ENCODE results near the gene SEL1L2. TPM values are rescaled to one million over a fixed set of nuclear protein-coding genes. Genes with fewer than 3 reads are reported as not detected.

SEL1L2 gene
- total and polyA plus RNA-seq, 9 of the 15 experiments (the other 6 are each of a cell fraction or from before 2014, with no cell fraction given): not detected

- H3K9me3 ChIP-seq (replicated peaks; ENCODE audit: control insufficient read depth, insufficient read depth, low read depth, low read length): no peaks in the 10 kb centered on the region
- CTCF ChIA-PET (ENCODE audit: low intra/inter-chr PET ratio): no interaction called here
- no peaks in the 10 kb centered on the region for H3K79me2 ChIP-seq (ENCODE audit: control insufficient read depth, insufficient read depth, low read length)
- FAIRE-seq (no peak), ATAC-seq (no peak), DNase-seq (ENCODE audit: extremely low read depth in 1 of 4, low spot score in 3 of 4) (no peak)
- peaks cover 0 to 4% of the 10 kb centered on the region in 2 experiments; a peak in 1 of 5 replicates for H3K27me3 ChIP-seq (ENCODE audit: control insufficient read depth in 2 of 2, insufficient read depth in 2 of 2, low read length in 2 of 2)
- intact Hi-C loops (cut with micrococcal nuclease) (no loop called here), in situ Hi-C loops (cut with MboI) (no loop called here)
- H3K4me2 ChIP-seq (ENCODE audit: insufficient read depth, low read length): no peak overlapping the region
- no peaks in the 10 kb centered on the region for H3K4me1 ChIP-seq (replicated peaks in 1 of 2; ENCODE audit: control insufficient read depth in 2 of 2, insufficient read depth in 2 of 2, low read length in 2 of 2)
- H3K4me3 ChIP-seq: no peak overlapping the region
- H3K9me1 ChIP-seq (ENCODE audit: control insufficient read depth, insufficient read depth, low read length): no peaks in the 10 kb centered on the region
- WGBS (ENCODE audit: insufficient coverage, low coverage, missing lambda C conversion rate): 4% methylated on average over 3 of the region's 4 CpGs
- H3K27ac ChIP-seq (ENCODE audit: extremely low read depth, low read depth, low read length): no peak overlapping the region
- POLR2A ChIA-PET: no interaction called here
- no peaks in the 10 kb centered on the region for H4K20me1 ChIP-seq (replicated peaks; ENCODE audit: control insufficient read depth, insufficient read depth, low read length)
- TF ChIP-seq TEAD2 (tag; IDR thresholded peaks at IDR 0.05) (no peak), TOE1 (IDR thresholded peaks at IDR 0.05; ENCODE audit: borderline replicate concordance) (no peak), TOE1 (CRISPR knock-in tag; IDR thresholded peaks at IDR 0.05; ENCODE audit: borderline replicate concordance, low read depth) (no peak), ZNF146 (CRISPR knock-in tag; IDR thresholded peaks at IDR 0.05; ENCODE audit: unreplicated experiment) (no peak), CREB3 (tag; conservative IDR thresholded peaks at IDR 0.05; ENCODE audit: low read depth) (no peak), CREB5 (CRISPR knock-in tag; IDR thresholded peaks at IDR 0.05) (no peak), FOXP1 (CRISPR knock-in tag; IDR thresholded peaks at IDR 0.05) (no peak), ZNF398 (CRISPR knock-in tag; IDR thresholded peaks at IDR 0.05) (no peak), MECOM (CRISPR knock-in tag; IDR thresholded peaks at IDR 0.05) (no peak), DEAF1 (CRISPR knock-in tag; IDR thresholded peaks at IDR 0.05) (no peak), NEUROD1 (IDR thresholded peaks at IDR 0.05; ENCODE audit: borderline replicate concordance, low read depth, low read length, partially characterized antibody) (no peak), MTA3 (IDR thresholded peaks at IDR 0.05; ENCODE audit: borderline replicate concordance) (no peak)
- no TSS peak for BruUV-seq (replicated peaks)
- H3K9ac ChIP-seq (ENCODE audit: insufficient read depth in 1 of 2, low read depth in 2 of 2, low read length in 2 of 2): no peak overlapping the region
- no peaks in the 10 kb centered on the region for H3K36me3 ChIP-seq (ENCODE audit: control insufficient read depth, insufficient read depth, low read length)
- H2AFZ ChIP-seq (ENCODE audit: low read depth, low read length): no peak overlapping the region
These were observed 134.1 kb downstream of the SEL1L2 start for GRCh38 chr20:13856354-13856753.

All from K562 (cell line).